Keratinocyte (primary cell): ENCODE results near the gene AP3B1. TPM values are rescaled to one million over a fixed set of nuclear protein-coding genes. Genes with fewer than 3 reads are reported as not detected.

Experiments used
- DNase-seq: peaks from one replicate; pipeline ENCODE4 v3.0.0-alpha.2; 2011; ENCODE audit warnings: low read depth, missing footprints, low spot score
- FAIRE-seq: peaks from 2 replicates; lab custom pipeline; 2011; peaks lifted over from hg19 to GRCh38; lab: Jason Lieb, UNC
- H2AFZ ChIP-seq: 2 replicates; pipeline ENCODE4 v1.6.0; 2012; ENCODE audit warnings: low read length, control low read depth, inconsistent platforms; ENCODE audit not compliant: control insufficient read depth
- H3K27ac ChIP-seq: 2 replicates; pipeline ENCODE4 v1.5.1; 2011; ENCODE audit warnings: low read length; ENCODE audit not compliant: control insufficient read depth, insufficient read depth
- H3K27me3 ChIP-seq: 3 replicates; pipeline ENCODE4 v1.6.0; 2011; ENCODE audit warnings: low read length; ENCODE audit not compliant: control insufficient read depth, insufficient read depth; ENCODE audit errors: extremely low read depth
- H3K36me3 ChIP-seq, 2 experiments: 2 replicates in 1 of 2; 3 replicates in 1 of 2; pipeline ENCODE4 v1.5.1; 2011; ENCODE audit warnings: low read length in 2 of 2, mild to moderate bottlenecking in 1 of 2; ENCODE audit not compliant: control insufficient read depth in 2 of 2, insufficient read depth in 2 of 2; ENCODE audit errors: extremely low read depth in 1 of 2
- H3K4me1 ChIP-seq: 3 replicates; pipeline ENCODE4 v1.5.1; 2011; ENCODE audit warnings: low read length; ENCODE audit not compliant: control insufficient read depth, insufficient read depth; ENCODE audit errors: extremely low read depth
- H3K4me2 ChIP-seq: 3 replicates; pipeline ENCODE4 v1.6.0; 2011; ENCODE audit warnings: low read depth, low read length; ENCODE audit not compliant: control insufficient read depth, insufficient read depth; ENCODE audit errors: extremely low read depth
- H3K4me3 ChIP-seq, 3 experiments: fragments of 200-600 bp in 1 of 3; sonication (generic) in 1 of 3; 2 replicates in 2 of 3; 3 replicates in 1 of 3; pipeline ENCODE4 v1.5.1; 2011 to 2016; ENCODE audit warnings: low read length in 3 of 3, mild to moderate bottlenecking in 3 of 3, control low read depth in 2 of 3, inconsistent platforms in 1 of 3, low read depth in 1 of 3, mixed read lengths in 1 of 3, mixed run types in 1 of 3, moderate library complexity in 1 of 3; ENCODE audit not compliant: control insufficient read depth in 2 of 3, insufficient read depth in 2 of 3; ENCODE audit errors: extremely low read depth in 1 of 3
- H3K79me2 ChIP-seq: 2 replicates; pipeline ENCODE4 v1.6.0; 2012; ENCODE audit warnings: low read length; ENCODE audit not compliant: control insufficient read depth, insufficient read depth
- H3K9ac ChIP-seq: 3 replicates; pipeline ENCODE4 v1.6.0; 2011; ENCODE audit warnings: low read length; ENCODE audit not compliant: control insufficient read depth, insufficient read depth; ENCODE audit errors: extremely low read depth
- H3K9me1 ChIP-seq: 3 replicates; pipeline ENCODE4 v1.6.0; 2011; ENCODE audit warnings: low read length; ENCODE audit not compliant: control insufficient read depth, insufficient read depth; ENCODE audit errors: extremely low read depth
- H3K9me3 ChIP-seq: 2 replicates; pipeline ENCODE4 v1.5.1; 2012; ENCODE audit warnings: low read depth, low read length; ENCODE audit not compliant: control insufficient read depth
- H4K20me1 ChIP-seq: 3 replicates; pipeline ENCODE4 v1.6.0; 2011; ENCODE audit warnings: low read length; ENCODE audit not compliant: control insufficient read depth, insufficient read depth; ENCODE audit errors: extremely low read depth
- EZH2 ChIP-seq: IDR thresholded peaks from one replicate; pipeline ENCODE4 v1.6.1; 2012; ENCODE audit warnings: inconsistent platforms, mild to moderate bottlenecking, low read length, moderate library complexity
- dilution Hi-C: fragments of 300-500 bp; cut with MboI; formaldehyde crosslinking; loops from one replicate; pipeline ENCODE4 v1.7.0; 2020; ENCODE audit warnings: low sequenced_read_pairs; ENCODE audit not compliant: extremely low pct_ligation_motif_present
- polyA plus RNA-seq, 5 experiments: library from polyadenylated mRNA; depleted of rRNA in 3 of 5; stranded (reverse) in 3 of 5; stranded (forward) in 1 of 5; unstranded in 1 of 5; fragments of >200 nt; gene quantifications; 1 replicate in 1 of 5; 2 replicates in 3 of 5; 3 replicates in 1 of 5; pipeline versions ENCODE4 v1.2.1 to v1.2.3, GENCODE V29; 2011 to 2012; ENCODE audit warnings: missing spikeins in 2 of 5, low read depth in 1 of 5, low replicate concordance in 1 of 5
- TF ChIP-seq, protein P1 (sequence below), 3 experiments: IDR thresholded peaks in 1 of 3; conservative IDR thresholded peaks in 1 of 3; optimal IDR thresholded peaks in 1 of 3; 2 replicates in 2 of 3; 3 replicates in 1 of 3; pipeline versions ENCODE3 to v1.5.1; 2011; ENCODE audit warnings: low read length in 3 of 3, mild to moderate bottlenecking in 3 of 3, moderate library complexity in 2 of 3, control low read depth in 1 of 3, inconsistent platforms in 1 of 3; ENCODE audit not compliant: insufficient read depth in 2 of 3; ENCODE audit errors: extremely low read depth in 1 of 3

The AP3B1 gene
- polyA plus RNA-seq, 1 donor (not counting 4 experiments of a cell fraction or from before 2014, with no cell fraction given): 65.1 TPM

DNA sequence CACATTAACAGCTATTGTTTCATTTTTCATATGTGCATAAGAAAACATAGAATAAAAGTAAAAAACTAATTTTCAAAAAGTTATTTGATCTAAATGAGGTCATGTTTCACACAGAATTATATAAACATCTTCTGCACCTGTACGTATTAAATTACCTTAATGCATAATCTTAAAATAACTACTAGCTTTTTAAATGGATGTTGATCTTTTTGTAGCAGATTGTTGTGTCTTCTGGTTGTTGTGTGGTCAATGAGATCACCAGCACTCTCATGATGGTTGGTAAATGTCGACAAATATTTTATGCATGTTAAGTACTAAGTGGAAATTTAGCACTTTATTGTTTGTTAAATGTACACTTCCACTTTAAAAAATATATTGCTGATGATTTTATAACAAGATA, 162.0 kb downstream of the AP3B1 start:
- no peaks in the 10 kb centered on the region for H3K9me3 ChIP-seq
- no peak for TF ChIP-seq EZH2
- TF ChIP-seq, protein P1, sequence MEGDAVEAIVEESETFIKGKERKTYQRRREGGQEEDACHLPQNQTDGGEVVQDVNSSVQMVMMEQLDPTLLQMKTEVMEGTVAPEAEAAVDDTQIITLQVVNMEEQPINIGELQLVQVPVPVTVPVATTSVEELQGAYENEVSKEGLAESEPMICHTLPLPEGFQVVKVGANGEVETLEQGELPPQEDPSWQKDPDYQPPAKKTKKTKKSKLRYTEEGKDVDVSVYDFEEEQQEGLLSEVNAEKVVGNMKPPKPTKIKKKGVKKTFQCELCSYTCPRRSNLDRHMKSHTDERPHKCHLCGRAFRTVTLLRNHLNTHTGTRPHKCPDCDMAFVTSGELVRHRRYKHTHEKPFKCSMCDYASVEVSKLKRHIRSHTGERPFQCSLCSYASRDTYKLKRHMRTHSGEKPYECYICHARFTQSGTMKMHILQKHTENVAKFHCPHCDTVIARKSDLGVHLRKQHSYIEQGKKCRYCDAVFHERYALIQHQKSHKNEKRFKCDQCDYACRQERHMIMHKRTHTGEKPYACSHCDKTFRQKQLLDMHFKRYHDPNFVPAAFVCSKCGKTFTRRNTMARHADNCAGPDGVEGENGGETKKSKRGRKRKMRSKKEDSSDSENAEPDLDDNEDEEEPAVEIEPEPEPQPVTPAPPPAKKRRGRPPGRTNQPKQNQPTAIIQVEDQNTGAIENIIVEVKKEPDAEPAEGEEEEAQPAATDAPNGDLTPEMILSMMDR (optimal IDR thresholded peaks at IDR 0.05 in 1 of 3, IDR thresholded peaks at IDR 0.05 in 1 of 3, conservative IDR thresholded peaks at IDR 0.05 in 1 of 3; ENCODE audit: extremely low read depth in 1 of 3, insufficient read depth in 2 of 3, low read length in 3 of 3): no peak
- H3K27ac ChIP-seq: no peak overlapping the region
- H3K27me3 ChIP-seq: no peaks in the 10 kb centered on the region
- H3K4me3 ChIP-seq: no peak overlapping the region
- peaks cover 0 to 3% of the 10 kb centered on the region in 2 experiments for H3K36me3 ChIP-seq
- no peaks in the 10 kb centered on the region for H3K9me1 ChIP-seq
- no peak overlapping the region for H3K4me2 ChIP-seq
- dilution Hi-C loops: no loop called here
- no peak overlapping the region for H2AFZ ChIP-seq
- H3K9ac ChIP-seq: no peak overlapping the region
- H3K4me1 ChIP-seq: no peaks in the 10 kb centered on the region
- H3K79me2 ChIP-seq: no peaks in the 10 kb centered on the region
- FAIRE-seq (no peak), DNase-seq (no peak)
- H4K20me1 ChIP-seq: no peaks in the 10 kb centered on the region

DNA sequence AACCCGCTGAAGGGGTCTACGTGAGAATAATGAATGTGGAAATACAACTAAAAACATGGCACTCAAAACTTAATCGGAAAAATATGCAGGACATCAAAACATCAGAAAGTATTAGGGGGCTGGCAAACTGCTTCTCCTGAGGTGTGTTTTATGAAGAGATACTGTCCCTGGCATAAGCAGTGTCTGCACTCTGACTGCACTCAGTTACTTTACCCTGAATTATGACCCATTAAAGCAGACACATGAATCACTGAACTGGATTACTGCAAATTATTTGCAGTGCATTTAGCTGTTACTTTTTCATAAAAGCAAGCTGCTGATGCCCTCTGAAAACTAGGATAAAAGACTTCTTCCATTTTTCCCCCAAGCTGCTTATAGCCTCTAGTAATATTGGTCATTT, 164.9 kb downstream of the AP3B1 start:
- Histone ChIP-seq H3K9ac (no peak overlapping the region), H3K4me3 (no peak overlapping the region), H4K20me1 (no peaks in the 10 kb centered on the region), H2AFZ (no peak overlapping the region), H3K9me3 (no peaks in the 10 kb centered on the region), H3K9me1 (no peaks in the 10 kb centered on the region), H3K79me2 (no peaks in the 10 kb centered on the region), H3K27me3 (no peaks in the 10 kb centered on the region), H3K27ac (no peak overlapping the region), H3K36me3 (no peaks in the 10 kb centered on the region), H3K4me1 (no peaks in the 10 kb centered on the region), H3K4me2 (no peak overlapping the region)
- no peak for FAIRE-seq
- DNase-seq: no peak
- dilution Hi-C loops: no loop called here
- TF ChIP-seq, protein P1 (optimal IDR thresholded peaks at IDR 0.05 in 1 of 3, IDR thresholded peaks at IDR 0.05 in 1 of 3, conservative IDR thresholded peaks at IDR 0.05 in 1 of 3; ENCODE audit: extremely low read depth in 1 of 3, insufficient read depth in 2 of 3, low read length in 3 of 3): no peak
- TF ChIP-seq EZH2: no peak
